ENCODE measurements around the gene TMEM163. TPM values are rescaled to one million over a fixed set of nuclear protein-coding genes. Genes with fewer than 3 reads are reported as not detected.

TMEM163 gene
- total RNA-seq, 1 experiment from 2014 or later = 0.94 TPM

DNA sequence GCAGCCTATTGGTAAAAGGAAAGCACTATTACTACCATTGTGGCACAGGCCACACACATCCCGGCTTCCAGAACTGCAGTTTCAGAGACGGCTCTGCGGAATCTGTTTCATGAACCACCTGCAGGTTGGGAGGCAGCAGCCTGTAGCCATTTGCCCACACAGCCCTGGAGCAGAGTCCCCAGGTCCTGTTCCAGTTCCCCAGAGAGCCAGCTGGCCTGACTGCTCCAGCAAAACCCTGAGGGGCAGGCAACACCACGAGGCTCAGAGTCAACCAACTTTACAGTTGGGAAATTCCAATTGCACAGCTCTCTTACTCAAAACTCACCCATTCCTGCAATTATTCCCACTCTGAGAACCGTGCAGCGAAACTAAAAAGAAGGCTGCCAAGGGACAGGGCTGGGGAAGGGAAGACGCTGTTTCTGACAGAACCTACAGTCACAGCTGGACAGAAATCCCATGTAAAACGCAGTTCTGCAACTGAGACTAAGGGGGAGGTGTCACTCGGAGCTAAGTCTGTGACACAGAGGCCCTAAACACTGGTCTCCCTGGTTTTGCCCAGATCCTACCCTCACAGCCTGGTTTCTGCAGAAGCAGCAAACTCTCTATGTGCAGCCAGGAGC, 219.4 kb downstream of the TMEM163 start (continued):
- TF ChIP-seq, protein P1, sequence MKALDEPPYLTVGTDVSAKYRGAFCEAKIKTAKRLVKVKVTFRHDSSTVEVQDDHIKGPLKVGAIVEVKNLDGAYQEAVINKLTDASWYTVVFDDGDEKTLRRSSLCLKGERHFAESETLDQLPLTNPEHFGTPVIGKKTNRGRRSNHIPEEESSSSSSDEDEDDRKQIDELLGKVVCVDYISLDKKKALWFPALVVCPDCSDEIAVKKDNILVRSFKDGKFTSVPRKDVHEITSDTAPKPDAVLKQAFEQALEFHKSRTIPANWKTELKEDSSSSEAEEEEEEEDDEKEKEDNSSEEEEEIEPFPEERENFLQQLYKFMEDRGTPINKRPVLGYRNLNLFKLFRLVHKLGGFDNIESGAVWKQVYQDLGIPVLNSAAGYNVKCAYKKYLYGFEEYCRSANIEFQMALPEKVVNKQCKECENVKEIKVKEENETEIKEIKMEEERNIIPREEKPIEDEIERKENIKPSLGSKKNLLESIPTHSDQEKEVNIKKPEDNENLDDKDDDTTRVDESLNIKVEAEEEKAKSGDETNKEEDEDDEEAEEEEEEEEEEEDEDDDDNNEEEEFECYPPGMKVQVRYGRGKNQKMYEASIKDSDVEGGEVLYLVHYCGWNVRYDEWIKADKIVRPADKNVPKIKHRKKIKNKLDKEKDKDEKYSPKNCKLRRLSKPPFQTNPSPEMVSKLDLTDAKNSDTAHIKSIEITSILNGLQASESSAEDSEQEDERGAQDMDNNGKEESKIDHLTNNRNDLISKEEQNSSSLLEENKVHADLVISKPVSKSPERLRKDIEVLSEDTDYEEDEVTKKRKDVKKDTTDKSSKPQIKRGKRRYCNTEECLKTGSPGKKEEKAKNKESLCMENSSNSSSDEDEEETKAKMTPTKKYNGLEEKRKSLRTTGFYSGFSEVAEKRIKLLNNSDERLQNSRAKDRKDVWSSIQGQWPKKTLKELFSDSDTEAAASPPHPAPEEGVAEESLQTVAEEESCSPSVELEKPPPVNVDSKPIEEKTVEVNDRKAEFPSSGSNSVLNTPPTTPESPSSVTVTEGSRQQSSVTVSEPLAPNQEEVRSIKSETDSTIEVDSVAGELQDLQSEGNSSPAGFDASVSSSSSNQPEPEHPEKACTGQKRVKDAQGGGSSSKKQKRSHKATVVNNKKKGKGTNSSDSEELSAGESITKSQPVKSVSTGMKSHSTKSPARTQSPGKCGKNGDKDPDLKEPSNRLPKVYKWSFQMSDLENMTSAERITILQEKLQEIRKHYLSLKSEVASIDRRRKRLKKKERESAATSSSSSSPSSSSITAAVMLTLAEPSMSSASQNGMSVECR (CRISPR knock-in tag; IDR thresholded peaks at IDR 0.05; ENCODE audit: borderline replicate concordance) = no peak
- TF ChIP-seq, protein P2, sequence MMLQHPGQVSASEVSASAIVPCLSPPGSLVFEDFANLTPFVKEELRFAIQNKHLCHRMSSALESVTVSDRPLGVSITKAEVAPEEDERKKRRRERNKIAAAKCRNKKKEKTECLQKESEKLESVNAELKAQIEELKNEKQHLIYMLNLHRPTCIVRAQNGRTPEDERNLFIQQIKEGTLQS (CRISPR knock-in tag; conservative IDR thresholded peaks at IDR 0.05) = no peak
- TF ChIP-seq, protein P3, sequence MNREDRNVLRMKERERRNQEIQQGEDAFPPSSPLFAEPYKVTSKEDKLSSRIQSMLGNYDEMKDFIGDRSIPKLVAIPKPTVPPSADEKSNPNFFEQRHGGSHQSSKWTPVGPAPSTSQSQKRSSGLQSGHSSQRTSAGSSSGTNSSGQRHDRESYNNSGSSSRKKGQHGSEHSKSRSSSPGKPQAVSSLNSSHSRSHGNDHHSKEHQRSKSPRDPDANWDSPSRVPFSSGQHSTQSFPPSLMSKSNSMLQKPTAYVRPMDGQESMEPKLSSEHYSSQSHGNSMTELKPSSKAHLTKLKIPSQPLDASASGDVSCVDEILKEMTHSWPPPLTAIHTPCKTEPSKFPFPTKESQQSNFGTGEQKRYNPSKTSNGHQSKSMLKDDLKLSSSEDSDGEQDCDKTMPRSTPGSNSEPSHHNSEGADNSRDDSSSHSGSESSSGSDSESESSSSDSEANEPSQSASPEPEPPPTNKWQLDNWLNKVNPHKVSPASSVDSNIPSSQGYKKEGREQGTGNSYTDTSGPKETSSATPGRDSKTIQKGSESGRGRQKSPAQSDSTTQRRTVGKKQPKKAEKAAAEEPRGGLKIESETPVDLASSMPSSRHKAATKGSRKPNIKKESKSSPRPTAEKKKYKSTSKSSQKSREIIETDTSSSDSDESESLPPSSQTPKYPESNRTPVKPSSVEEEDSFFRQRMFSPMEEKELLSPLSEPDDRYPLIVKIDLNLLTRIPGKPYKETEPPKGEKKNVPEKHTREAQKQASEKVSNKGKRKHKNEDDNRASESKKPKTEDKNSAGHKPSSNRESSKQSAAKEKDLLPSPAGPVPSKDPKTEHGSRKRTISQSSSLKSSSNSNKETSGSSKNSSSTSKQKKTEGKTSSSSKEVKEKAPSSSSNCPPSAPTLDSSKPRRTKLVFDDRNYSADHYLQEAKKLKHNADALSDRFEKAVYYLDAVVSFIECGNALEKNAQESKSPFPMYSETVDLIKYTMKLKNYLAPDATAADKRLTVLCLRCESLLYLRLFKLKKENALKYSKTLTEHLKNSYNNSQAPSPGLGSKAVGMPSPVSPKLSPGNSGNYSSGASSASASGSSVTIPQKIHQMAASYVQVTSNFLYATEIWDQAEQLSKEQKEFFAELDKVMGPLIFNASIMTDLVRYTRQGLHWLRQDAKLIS (CRISPR knock-in tag; IDR thresholded peaks at IDR 0.05; ENCODE audit: borderline replicate concordance) = no peak

DNA sequence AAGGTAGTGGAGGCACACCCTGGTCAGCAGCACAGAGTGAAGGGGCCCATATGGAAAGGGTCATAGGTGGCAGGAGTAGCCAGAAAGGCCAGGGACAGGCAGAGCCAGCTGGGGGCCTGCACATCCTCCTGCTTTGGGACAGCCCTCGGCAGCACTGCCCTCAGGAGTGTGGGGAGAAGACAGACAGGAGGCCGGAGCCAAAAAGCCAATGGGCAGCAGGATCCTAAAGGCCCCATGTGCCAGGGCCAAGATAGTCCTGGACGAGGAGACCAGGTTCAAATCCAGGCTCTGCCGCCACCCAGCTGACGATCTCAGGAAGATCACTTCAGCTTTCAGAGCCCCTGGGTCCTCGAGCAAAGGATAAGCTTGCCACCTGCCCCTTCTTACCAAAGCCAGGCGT, 220.1 kb downstream of the TMEM163 start:
- DNase-seq (ENCODE audit: low spot score) (no peak), ATAC-seq (no peak)
- Mint-ChIP-seq H3K4me3 (no peak overlapping the region), H3K9me3 (0 out of 2 replicates have a peak, but pooled peaks cover 4% of the 10 kb centered on the region), H3K27me3 (ENCODE audit: low read depth) (no peaks in the 10 kb centered on the region), H3K36me3 (no peaks in the 10 kb centered on the region), H3K27ac (no peak overlapping the region), H3K4me1 (peaks cover 12% of the 10 kb centered on the region)
- CTCF ChIA-PET = interaction anchor here (0.6 to 1.9 kb wide), 6 partner anchors 8 to 400 kb away, joined by 3 to 8 read pairs (median 4); no protein-coding TSS in a partner anchor
- POLR2A ChIA-PET = no interaction called here
- TF ChIP-seq, protein P4, sequence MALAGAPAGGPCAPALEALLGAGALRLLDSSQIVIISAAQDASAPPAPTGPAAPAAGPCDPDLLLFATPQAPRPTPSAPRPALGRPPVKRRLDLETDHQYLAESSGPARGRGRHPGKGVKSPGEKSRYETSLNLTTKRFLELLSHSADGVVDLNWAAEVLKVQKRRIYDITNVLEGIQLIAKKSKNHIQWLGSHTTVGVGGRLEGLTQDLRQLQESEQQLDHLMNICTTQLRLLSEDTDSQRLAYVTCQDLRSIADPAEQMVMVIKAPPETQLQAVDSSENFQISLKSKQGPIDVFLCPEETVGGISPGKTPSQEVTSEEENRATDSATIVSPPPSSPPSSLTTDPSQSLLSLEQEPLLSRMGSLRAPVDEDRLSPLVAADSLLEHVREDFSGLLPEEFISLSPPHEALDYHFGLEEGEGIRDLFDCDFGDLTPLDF (CRISPR knock-in tag; IDR thresholded peaks at IDR 0.05) = no peak
- TF ChIP-seq SOX15 (CRISPR knock-in tag; IDR thresholded peaks at IDR 0.05) = no peak

DNA sequence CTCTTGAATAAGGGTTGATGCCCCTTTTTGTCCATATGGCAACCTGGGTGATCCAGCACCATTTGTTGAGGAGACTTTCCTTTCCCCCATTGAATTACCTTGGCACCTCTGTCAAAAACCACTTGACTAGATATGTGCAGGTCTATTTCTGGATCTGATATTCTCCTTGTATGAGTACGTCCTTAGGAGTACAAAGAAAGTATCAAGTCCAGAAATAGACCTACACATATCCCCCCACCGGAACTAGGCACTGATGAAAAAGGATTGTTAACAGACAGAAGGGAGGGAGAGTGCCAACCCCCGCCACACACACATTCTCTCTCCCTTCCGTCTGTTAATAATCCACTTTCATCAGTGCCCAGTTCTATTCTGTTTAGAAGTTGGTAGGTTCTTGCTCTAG, 225.0 kb downstream of the TMEM163 start:
- POLR2A ChIA-PET = no interaction called here
- no peak for TF ChIP-seq SMAD4 (CRISPR knock-in tag; IDR thresholded peaks at IDR 0.05)
- TF ChIP-seq, protein P1 (CRISPR knock-in tag; IDR thresholded peaks at IDR 0.05; ENCODE audit: borderline replicate concordance) = no peak
- CTCF ChIA-PET = no interaction called here
- no peak overlapping the region for H3K27ac Mint-ChIP-seq
- no peak for DNase-seq (ENCODE audit: low spot score)
- no peaks in the 10 kb centered on the region for H3K36me3 Mint-ChIP-seq
- peaks cover 7% of the 10 kb centered on the region; the same call in 1 of the 2 replicates for H3K4me1 Mint-ChIP-seq
- H3K9me3 Mint-ChIP-seq = no peaks in the 10 kb centered on the region
- H3K4me3 Mint-ChIP-seq = no peak overlapping the region
- no peak for ATAC-seq
- no peaks in the 10 kb centered on the region for H3K27me3 Mint-ChIP-seq (ENCODE audit: low read depth)

Measured in WTC11 (cell line).